Astrocyte (in vitro differentiated cells and primary cell): ENCODE measurements around the gene DNAJB4. TPM values are rescaled to one million over a fixed set of nuclear protein-coding genes. Genes with fewer than 3 reads are reported as not detected.

ENCODE experiments used
- DNase-seq: peaks from one replicate; pipeline ENCODE4 v3.0.0-alpha.2; 2010; ENCODE audit warnings: low read depth
- FAIRE-seq: peaks from 2 replicates; lab custom pipeline; 2011; peaks lifted over from hg19 to GRCh38; lab: Jason Lieb, UNC
- H2AFZ ChIP-seq: 2 replicates; pipeline ENCODE4 v1.6.0; 2012; ENCODE audit warnings: low read depth, low read length, inconsistent platforms
- H3K27ac ChIP-seq: 2 replicates; pipeline ENCODE4 v1.5.1; 2011; ENCODE audit warnings: low read depth, low read length, inconsistent platforms
- H3K27me3 ChIP-seq: 2 replicates; pipeline ENCODE4 v1.6.0; 2011; ENCODE audit warnings: low read length, inconsistent platforms; ENCODE audit not compliant: insufficient read depth
- H3K36me3 ChIP-seq: 2 replicates; pipeline ENCODE4 v1.5.1; 2011; ENCODE audit warnings: low read length, inconsistent platforms; ENCODE audit not compliant: insufficient read depth
- H3K4me1 ChIP-seq: 2 replicates; pipeline ENCODE4 v1.5.1; 2011; ENCODE audit warnings: low read length, inconsistent platforms; ENCODE audit not compliant: insufficient read depth
- H3K4me2 ChIP-seq: 2 replicates; pipeline ENCODE4 v1.6.0; 2012; ENCODE audit warnings: low read length, inconsistent platforms
- H3K4me3 ChIP-seq: 2 replicates; pipeline ENCODE4 v1.5.1; 2011; ENCODE audit warnings: low read depth, mild to moderate bottlenecking, low read length, inconsistent platforms; ENCODE audit not compliant: insufficient read depth
- H3K79me2 ChIP-seq: 2 replicates; pipeline ENCODE4 v1.6.0; 2012; ENCODE audit warnings: mild to moderate bottlenecking, low read length, inconsistent platforms; ENCODE audit not compliant: insufficient read depth
- H3K9ac ChIP-seq: 2 replicates; pipeline ENCODE4 v1.6.0; 2012; ENCODE audit warnings: mild to moderate bottlenecking, low read length, inconsistent platforms
- H3K9me3 ChIP-seq: 2 replicates; pipeline ENCODE4 v1.5.1; 2012; ENCODE audit warnings: low read depth, mild to moderate bottlenecking, low read length, inconsistent platforms; ENCODE audit not compliant: insufficient read depth
- H4K20me1 ChIP-seq: 2 replicates; pipeline ENCODE4 v1.6.0; 2012; ENCODE audit warnings: low read length, inconsistent platforms; ENCODE audit not compliant: insufficient read depth
- H3K27ac Mint-ChIP-seq: one replicate; pipeline ENCODE4 v1.8.0; 2021; ENCODE audit warnings: mild to moderate bottlenecking, mixed read lengths; ENCODE audit not compliant: unreplicated experiment
- H3K27me3 Mint-ChIP-seq: one replicate; pipeline ENCODE4 v1.8.0; 2021; ENCODE audit warnings: low read depth, mixed read lengths; ENCODE audit not compliant: unreplicated experiment
- H3K36me3 Mint-ChIP-seq: one replicate; pipeline ENCODE4 v1.8.0; 2021; ENCODE audit warnings: low read depth, mixed read lengths; ENCODE audit not compliant: unreplicated experiment
- H3K4me1 Mint-ChIP-seq: one replicate; pipeline ENCODE4 v1.8.0; 2021; ENCODE audit warnings: low read depth, mixed read lengths; ENCODE audit not compliant: unreplicated experiment
- H3K4me3 Mint-ChIP-seq: one replicate; pipeline ENCODE4 v1.8.0; 2021; ENCODE audit warnings: mild to moderate bottlenecking, moderate library complexity, mixed read lengths; ENCODE audit not compliant: unreplicated experiment
- H3K9me3 Mint-ChIP-seq: one replicate; pipeline ENCODE4 v1.8.0; 2021; ENCODE audit warnings: mild to moderate bottlenecking, mixed read lengths; ENCODE audit not compliant: unreplicated experiment
- EZH2 ChIP-seq: IDR thresholded peaks from 2 replicates; pipeline ENCODE4 v1.6.1; 2012; ENCODE audit warnings: mild to moderate bottlenecking, low read length, inconsistent platforms; ENCODE audit not compliant: insufficient read depth
- total RNA-seq: library from RNA; stranded (reverse); gene quantifications from 2 replicates; pipeline ENCODE4 v1.2.1, GENCODE V29; 2021
- TF ChIP-seq, protein P1 (sequence below): IDR thresholded peaks from 2 replicates; pipeline ENCODE4 v1.5.1; 2011; ENCODE audit warnings: low read depth, mild to moderate bottlenecking, inconsistent platforms, low read length, moderate library complexity; ENCODE audit not compliant: insufficient read depth

The DNAJB4 gene
- total RNA-seq, 1 donor from 2014 or later = 58.6 TPM

DNA sequence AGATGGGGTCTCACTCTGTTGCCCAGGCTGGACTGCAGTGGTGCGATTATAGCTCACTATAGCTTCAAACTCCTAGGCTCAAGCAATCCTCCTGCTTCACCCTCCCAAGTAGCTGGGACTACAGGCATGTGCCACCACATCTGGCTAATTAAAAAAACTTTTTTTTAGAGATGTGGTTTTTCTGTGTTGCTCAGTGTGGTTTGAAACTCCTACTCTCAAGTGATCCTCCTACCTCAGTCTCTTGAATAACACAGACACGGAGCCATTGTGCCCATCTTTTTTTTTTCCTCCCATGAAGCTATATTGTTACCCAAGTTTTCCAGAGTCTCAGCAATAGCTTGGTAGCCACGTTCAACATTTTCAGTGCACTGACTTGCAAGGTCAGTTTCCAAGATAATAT is 43.7 kb downstream of the DNAJB4 start:
- H3K9me3 ChIP-seq = no peaks in the 10 kb centered on the region
- no peak for FAIRE-seq
- H3K4me3 ChIP-seq = no peak overlapping the region
- H3K36me3 Mint-ChIP-seq = peaks cover 4% of the 10 kb centered on the region
- no peak overlapping the region for H2AFZ ChIP-seq
- peaks cover 16% of the 10 kb centered on the region for H3K27me3 ChIP-seq
- peaks cover 5% of the 10 kb centered on the region for H3K9me3 Mint-ChIP-seq
- H3K9ac ChIP-seq = no peak overlapping the region
- H3K4me3 Mint-ChIP-seq = no peak overlapping the region
- H4K20me1 ChIP-seq = no peaks in the 10 kb centered on the region
- TF ChIP-seq, protein P1, sequence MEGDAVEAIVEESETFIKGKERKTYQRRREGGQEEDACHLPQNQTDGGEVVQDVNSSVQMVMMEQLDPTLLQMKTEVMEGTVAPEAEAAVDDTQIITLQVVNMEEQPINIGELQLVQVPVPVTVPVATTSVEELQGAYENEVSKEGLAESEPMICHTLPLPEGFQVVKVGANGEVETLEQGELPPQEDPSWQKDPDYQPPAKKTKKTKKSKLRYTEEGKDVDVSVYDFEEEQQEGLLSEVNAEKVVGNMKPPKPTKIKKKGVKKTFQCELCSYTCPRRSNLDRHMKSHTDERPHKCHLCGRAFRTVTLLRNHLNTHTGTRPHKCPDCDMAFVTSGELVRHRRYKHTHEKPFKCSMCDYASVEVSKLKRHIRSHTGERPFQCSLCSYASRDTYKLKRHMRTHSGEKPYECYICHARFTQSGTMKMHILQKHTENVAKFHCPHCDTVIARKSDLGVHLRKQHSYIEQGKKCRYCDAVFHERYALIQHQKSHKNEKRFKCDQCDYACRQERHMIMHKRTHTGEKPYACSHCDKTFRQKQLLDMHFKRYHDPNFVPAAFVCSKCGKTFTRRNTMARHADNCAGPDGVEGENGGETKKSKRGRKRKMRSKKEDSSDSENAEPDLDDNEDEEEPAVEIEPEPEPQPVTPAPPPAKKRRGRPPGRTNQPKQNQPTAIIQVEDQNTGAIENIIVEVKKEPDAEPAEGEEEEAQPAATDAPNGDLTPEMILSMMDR = no peak
- TF ChIP-seq EZH2 = no peak
- no peak for DNase-seq
- H3K27ac ChIP-seq = no peak overlapping the region
- no peaks in the 10 kb centered on the region for H3K79me2 ChIP-seq
- H3K4me2 ChIP-seq = no peak overlapping the region
- peaks cover 34% of the 10 kb centered on the region for H3K27me3 Mint-ChIP-seq
- no peaks in the 10 kb centered on the region for H3K36me3 ChIP-seq
- peaks cover 8% of the 10 kb centered on the region for H3K4me1 ChIP-seq
- no peak overlapping the region for H3K27ac Mint-ChIP-seq
- no peaks in the 10 kb centered on the region for H3K4me1 Mint-ChIP-seq

DNA sequence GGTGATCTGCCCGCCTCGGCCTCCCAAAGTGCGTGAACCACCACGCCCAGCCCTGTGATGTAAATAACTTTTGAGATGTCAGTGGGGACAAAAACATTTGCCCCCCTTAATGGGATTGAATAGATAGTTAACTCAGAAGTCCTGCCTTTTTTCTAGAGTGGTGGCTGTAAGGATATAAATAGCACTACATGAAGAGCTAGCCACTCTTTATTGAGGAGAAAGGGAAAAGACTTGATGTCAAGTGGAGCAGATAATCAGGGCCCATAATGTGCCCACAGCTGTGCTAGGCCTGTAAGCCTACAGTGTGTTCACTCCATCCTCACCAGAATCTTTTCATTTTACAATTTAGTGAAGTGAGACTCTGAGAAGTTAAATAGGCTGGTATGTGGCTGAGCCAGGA is 44.7 kb downstream of the DNAJB4 start:
- Histone ChIP-seq H3K4me2 (no peak overlapping the region), H3K4me3 (no peak overlapping the region), H3K27ac (no peak overlapping the region), H4K20me1 (no peaks in the 10 kb centered on the region), H2AFZ (no peak overlapping the region), H3K9ac (no peak overlapping the region), H3K9me3 (no peaks in the 10 kb centered on the region), H3K4me1 (peaks cover 8% of the 10 kb centered on the region), H3K79me2 (no peaks in the 10 kb centered on the region), H3K27me3 (peaks cover 16% of the 10 kb centered on the region), H3K36me3 (no peaks in the 10 kb centered on the region)
- FAIRE-seq (no peak), DNase-seq (no peak)
- no peak for TF ChIP-seq EZH2
- TF ChIP-seq, protein P1 = no peak
- Mint-ChIP-seq H3K36me3 (peaks cover 4% of the 10 kb centered on the region), H3K27ac (no peak overlapping the region), H3K9me3 (peaks cover 5% of the 10 kb centered on the region), H3K27me3 (peaks cover 31% of the 10 kb centered on the region), H3K4me3 (no peak overlapping the region), H3K4me1 (no peaks in the 10 kb centered on the region)

DNA sequence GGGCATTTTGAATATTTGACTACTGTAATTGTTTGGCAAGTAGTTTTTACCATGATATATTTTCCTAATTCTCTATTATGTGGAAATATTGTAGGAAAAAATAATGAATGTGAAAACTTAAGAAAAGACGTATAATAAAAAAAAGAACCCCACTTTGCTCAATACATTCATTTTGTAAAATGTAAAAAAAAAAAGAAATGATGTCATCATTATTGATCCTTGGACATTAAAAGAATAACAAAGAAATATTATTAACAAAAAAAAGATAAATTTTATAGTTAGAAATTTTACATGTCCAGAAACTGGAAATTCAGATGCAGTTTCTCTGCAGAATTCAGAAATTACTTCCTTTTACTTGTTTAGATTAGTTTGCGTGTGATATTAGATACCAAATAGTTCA is 46.3 kb downstream of the DNAJB4 start:
- Mint-ChIP-seq H3K27me3 (peaks cover 21% of the 10 kb centered on the region), H3K27ac (no peak overlapping the region), H3K36me3 (no peaks in the 10 kb centered on the region), H3K4me1 (no peaks in the 10 kb centered on the region), H3K9me3 (peaks cover 2% of the 10 kb centered on the region), H3K4me3 (no peak overlapping the region)
- no peak overlapping the region for H3K27ac ChIP-seq
- no peak overlapping the region for H3K9ac ChIP-seq
- H3K27me3 ChIP-seq = peaks cover 6% of the 10 kb centered on the region
- no peaks in the 10 kb centered on the region for H3K79me2 ChIP-seq
- no peak overlapping the region for H2AFZ ChIP-seq
- H3K9me3 ChIP-seq = no peaks in the 10 kb centered on the region
- H4K20me1 ChIP-seq = no peaks in the 10 kb centered on the region
- peaks cover 9% of the 10 kb centered on the region for H3K4me1 ChIP-seq
- no peak overlapping the region for H3K4me2 ChIP-seq
- no peaks in the 10 kb centered on the region for H3K36me3 ChIP-seq
- H3K4me3 ChIP-seq = no peak overlapping the region
- DNase-seq (no peak), FAIRE-seq (no peak)
- TF ChIP-seq, protein P1 = no peak
- TF ChIP-seq EZH2 = no peak
